A549 (cell line): ENCODE data around the gene CNIH3.

Experiments used
- CEBPB ChIP-seq, 2 experiments: fragments of >200 bp in 1 of 2; sonication (Bioruptor Twin) in 1 of 2; formaldehyde crosslinking in 1 of 2; IDR thresholded peaks; 2 replicates each; pipeline ENCODE4 v1.6.1; 2012 to 2016
- CHD2 ChIP-seq: fragments of 150-350 bp; IDR thresholded peaks from 2 replicates; pipeline ENCODE4 v1.6.1; 2014; ENCODE audit warnings: low read length; ENCODE audit not compliant: partially characterized antibody
- CTCF ChIP-seq: fragments of >200 bp; sonication (Bioruptor Twin); formaldehyde crosslinking; IDR thresholded peaks from 3 replicates; pipeline ENCODE4 v1.5.1; 2016
- EP300 ChIP-seq, 2 experiments: fragments of >200 bp; sonication (Bioruptor Twin); formaldehyde crosslinking; IDR thresholded peaks; 2 replicates in 1 of 2; 3 replicates in 1 of 2; pipeline ENCODE4 v1.6.1; 2016 to 2017
- ESRRA ChIP-seq: fragments of 150-350 bp; IDR thresholded peaks from 2 replicates; pipeline ENCODE4 v1.6.1; 2014; ENCODE audit warnings: mild to moderate bottlenecking, low read length, borderline replicate concordance
- HDAC2 ChIP-seq: fragments of 200-600 bp; sonication (generic); IDR thresholded peaks from 2 replicates; pipeline ENCODE4 v1.6.1; 2016
- KDM1A ChIP-seq: fragments of 200-600 bp; sonication (generic); IDR thresholded peaks from 2 replicates; pipeline ENCODE4 v1.6.1; 2016; ENCODE audit warnings: low read depth, mild to moderate bottlenecking
- MAZ ChIP-seq: fragments of 150-350 bp; IDR thresholded peaks from 2 replicates; pipeline ENCODE4 v1.6.1; 2014; ENCODE audit warnings: antibody characterized with exemption, low read depth, low read length, borderline replicate concordance
- PHF8 ChIP-seq: fragments of 200-600 bp; sonication (generic); IDR thresholded peaks from 2 replicates; pipeline ENCODE4 v1.6.1; 2016; ENCODE audit warnings: low read depth, mild to moderate bottlenecking, antibody characterized with exemption, moderate library complexity, borderline replicate concordance
- RAD21 ChIP-seq, 2 experiments: fragments of >200 bp in 1 of 2; sonication (Bioruptor Twin) in 1 of 2; formaldehyde crosslinking in 1 of 2; IDR thresholded peaks in 1 of 2; conservative IDR thresholded peaks in 1 of 2; 2 replicates in 1 of 2; 3 replicates in 1 of 2; pipeline ENCODE4 v1.6.1; 2012 to 2018; ENCODE audit warnings: inconsistent platforms in 1 of 2
- SMC3 ChIP-seq: fragments of >200 bp; sonication (Bioruptor Twin); formaldehyde crosslinking; IDR thresholded peaks from 3 replicates; pipeline ENCODE4 v1.6.1; 2018; ENCODE audit warnings: inconsistent platforms
- TF ChIP-seq, protein P1 (sequence below): fragments of 450-650 bp; IDR thresholded peaks from 2 replicates; pipeline ENCODE4 v1.6.1; 2014; ENCODE audit warnings: antibody characterized with exemption
- TF ChIP-seq, protein P2 (sequence below): fragments of 200-600 bp; sonication (generic); IDR thresholded peaks from 2 replicates; pipeline ENCODE4 v1.6.1; 2016; ENCODE audit warnings: antibody characterized with exemption, mild to moderate bottlenecking, moderate library complexity

- TF ChIP-seq, protein P1, sequence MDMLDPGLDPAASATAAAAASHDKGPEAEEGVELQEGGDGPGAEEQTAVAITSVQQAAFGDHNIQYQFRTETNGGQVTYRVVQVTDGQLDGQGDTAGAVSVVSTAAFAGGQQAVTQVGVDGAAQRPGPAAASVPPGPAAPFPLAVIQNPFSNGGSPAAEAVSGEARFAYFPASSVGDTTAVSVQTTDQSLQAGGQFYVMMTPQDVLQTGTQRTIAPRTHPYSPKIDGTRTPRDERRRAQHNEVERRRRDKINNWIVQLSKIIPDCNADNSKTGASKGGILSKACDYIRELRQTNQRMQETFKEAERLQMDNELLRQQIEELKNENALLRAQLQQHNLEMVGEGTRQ: no peak
- TF ChIP-seq CTCF (no peak), CHD2 (no peak), SMC3 (no peak), KDM1A (no peak), PHF8 (no peak), RAD21 (conservative IDR thresholded peaks at IDR 0.05 in 1 of 2, IDR thresholded peaks at IDR 0.05 in 1 of 2) (no peak), EP300 (IDR thresholded peaks at IDR 0.05) (no peak), HDAC2 (no peak), CEBPB (IDR thresholded peaks at IDR 0.05) (no peak), ESRRA (no peak), MAZ (no peak)
- TF ChIP-seq, protein P2, sequence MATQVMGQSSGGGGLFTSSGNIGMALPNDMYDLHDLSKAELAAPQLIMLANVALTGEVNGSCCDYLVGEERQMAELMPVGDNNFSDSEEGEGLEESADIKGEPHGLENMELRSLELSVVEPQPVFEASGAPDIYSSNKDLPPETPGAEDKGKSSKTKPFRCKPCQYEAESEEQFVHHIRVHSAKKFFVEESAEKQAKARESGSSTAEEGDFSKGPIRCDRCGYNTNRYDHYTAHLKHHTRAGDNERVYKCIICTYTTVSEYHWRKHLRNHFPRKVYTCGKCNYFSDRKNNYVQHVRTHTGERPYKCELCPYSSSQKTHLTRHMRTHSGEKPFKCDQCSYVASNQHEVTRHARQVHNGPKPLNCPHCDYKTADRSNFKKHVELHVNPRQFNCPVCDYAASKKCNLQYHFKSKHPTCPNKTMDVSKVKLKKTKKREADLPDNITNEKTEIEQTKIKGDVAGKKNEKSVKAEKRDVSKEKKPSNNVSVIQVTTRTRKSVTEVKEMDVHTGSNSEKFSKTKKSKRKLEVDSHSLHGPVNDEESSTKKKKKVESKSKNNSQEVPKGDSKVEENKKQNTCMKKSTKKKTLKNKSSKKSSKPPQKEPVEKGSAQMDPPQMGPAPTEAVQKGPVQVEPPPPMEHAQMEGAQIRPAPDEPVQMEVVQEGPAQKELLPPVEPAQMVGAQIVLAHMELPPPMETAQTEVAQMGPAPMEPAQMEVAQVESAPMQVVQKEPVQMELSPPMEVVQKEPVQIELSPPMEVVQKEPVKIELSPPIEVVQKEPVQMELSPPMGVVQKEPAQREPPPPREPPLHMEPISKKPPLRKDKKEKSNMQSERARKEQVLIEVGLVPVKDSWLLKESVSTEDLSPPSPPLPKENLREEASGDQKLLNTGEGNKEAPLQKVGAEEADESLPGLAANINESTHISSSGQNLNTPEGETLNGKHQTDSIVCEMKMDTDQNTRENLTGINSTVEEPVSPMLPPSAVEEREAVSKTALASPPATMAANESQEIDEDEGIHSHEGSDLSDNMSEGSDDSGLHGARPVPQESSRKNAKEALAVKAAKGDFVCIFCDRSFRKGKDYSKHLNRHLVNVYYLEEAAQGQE: no peak
Observed at GRCh38 chr1:224609333-224609732, 6.8 kb upstream of the CNIH3 start.
